Aortic smooth muscle cell (primary cell): ENCODE results near the gene DUOX1. TPM values are rescaled to one million over a fixed set of nuclear protein-coding genes. Genes with fewer than 3 reads are reported as not detected.

ENCODE experiments used
- total RNA-seq: library from RNA; depleted of rRNA; stranded (reverse); fragments of >200 nt; gene quantifications from 2 replicates; pipeline ENCODE4 v1.2.3, GENCODE V29; 2014

The DUOX1 gene
- total RNA-seq: not detected in 2 replicates

DNA sequence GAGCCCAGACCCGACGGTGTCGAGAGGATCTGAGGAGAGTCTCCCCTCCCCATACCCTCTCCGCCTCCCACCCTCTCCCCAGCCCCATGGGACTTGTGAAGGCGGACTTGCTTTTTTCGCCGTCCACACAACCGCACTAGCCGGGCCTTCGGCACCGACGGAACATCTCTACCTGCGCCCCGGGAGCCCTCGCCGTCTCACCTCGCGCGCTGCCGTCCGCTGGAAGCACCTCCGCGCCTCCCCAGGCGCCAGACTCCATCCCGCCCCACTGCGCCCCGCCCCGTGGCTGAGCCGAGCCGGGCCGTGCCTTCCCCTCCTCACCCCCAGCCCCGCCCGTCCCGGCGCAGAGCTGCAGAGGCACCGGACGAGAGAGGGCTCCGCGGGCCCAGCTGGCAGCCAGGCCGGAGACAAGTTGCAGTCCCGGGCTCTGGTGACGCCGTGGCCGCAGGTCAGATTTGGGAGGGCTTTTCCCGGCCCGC, at the start of gene DUOX1, which contains the start of gene DUOXA1:
Gene DUOX1 (plus strand): TSS at position 344 of the 479 bp plus-strand sequence. CDS start 1,973 bp downstream, outside the sequence.
Gene DUOXA1 (minus strand): TSS at position 229 of the 479 bp plus-strand sequence. CDS start 6,865 bp downstream, outside the sequence.

DNA sequence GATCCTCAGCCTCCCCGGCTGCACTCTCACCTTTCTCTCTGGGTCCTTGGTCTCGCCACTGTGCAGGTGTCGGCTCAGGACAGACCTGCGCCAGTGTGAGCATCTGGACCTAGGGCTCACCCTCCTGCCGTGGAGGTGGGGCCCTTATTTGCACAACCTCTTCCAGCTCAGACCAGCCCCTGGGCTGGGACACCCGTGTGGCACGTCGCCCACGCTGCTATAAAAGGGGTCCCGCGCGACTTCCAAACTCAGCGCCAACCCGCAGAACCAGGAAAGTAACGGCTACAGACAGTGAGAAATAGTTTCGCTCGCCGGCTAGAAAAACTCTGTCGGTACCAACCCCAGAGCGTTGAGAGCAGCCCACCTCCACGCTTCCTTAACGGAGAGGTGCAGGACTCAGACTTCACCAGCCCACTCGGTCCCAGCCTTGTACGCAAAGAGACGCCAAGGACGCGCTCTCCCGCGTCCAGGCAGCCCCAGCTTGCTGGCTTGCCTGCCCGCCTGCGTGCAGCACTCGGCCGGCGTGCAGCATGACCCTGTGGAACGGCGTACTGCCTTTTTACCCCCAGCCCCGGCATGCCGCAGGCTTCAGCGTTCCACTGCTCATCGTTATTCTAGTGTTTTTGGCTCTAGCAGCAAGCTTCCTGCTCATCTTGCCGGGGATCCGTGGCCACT, 15.6 kb upstream of the DUOX1 start, which contains the start of the genes DUOX2 and DUOXA2:
Gene DUOX2 (minus strand): TSS at position 97 of the 675 bp plus-strand sequence. CDS start 761 bp downstream, outside the sequence.
Gene DUOXA2 (plus strand): TSS at position 251 of the 675 bp plus-strand sequence. CDS start 280 bp downstream, at position 531.

DNA sequence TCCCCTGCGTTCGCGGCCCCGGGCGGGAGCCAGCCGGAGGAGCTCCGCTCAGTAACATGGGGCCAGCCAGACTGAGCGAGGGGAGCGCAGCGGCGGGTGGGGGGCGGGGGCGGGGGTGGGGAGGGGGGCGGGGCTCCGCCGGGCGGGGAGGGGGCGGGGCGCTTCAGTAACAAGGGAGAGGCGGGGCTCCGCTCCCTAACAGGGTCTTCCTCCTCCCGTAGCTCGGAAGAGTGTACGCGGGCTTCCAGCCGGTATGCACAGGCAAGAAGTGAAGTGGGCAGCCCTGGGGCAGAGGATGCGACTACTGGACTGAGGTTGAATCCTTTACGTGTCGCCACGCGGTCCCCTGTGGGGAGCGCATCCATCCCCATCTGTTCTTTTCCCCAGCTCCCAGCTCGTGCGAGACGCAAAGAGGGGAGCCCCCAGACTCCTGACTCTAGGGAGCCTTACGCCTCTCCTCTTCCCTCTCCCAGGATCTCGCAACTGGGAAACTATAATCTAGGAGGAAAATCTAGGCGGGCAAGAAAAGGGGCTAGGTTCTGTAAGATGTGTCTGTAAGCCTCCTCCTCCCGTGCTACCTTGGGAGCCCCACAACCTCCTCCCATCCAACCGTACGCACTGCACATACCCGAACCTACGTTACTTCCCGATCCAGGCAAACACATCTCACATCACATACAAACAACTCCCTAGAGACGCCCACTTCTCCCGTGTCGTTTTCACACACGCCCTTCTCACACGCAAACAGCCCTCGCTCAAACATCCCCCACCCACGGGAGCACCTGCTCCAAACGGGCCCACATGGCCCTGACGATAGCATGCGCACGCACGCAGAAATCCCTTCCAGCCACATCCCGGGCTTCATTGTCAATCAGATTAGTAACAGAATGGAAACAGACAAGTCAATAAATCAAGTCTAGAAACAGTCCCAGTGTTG, 58.4 kb downstream of the DUOX1 start, which contains the start of gene SHF:
Gene SHF (minus strand): TSS at position 73 of the 937 bp plus-strand sequence. CDS start 15 bp downstream, at position 58.

Other genes starting within 250 kb of the DUOX1 start
- not detected in 2 replicates for gene TERB2, start 173.3 kb upstream of the DUOX1 start, total RNA-seq
- gene SORD, start 106.8 kb upstream of the DUOX1 start, total RNA-seq: 7.4 and 8.8 TPM in 2 replicates
- gene DUOX2, start 15.8 kb upstream of the DUOX1 start, total RNA-seq: not detected in 2 replicates
- not detected in 2 replicates for gene DUOXA2, start 15.7 kb upstream of the DUOX1 start, total RNA-seq
- not detected in 2 replicates for gene DUOXA1, start 115 bp upstream of the DUOX1 start, total RNA-seq
- 1.2 and 1.4 TPM in 2 replicates for gene SHF, start 58.0 kb downstream of the DUOX1 start, total RNA-seq
- not detected in 2 replicates for gene SLC28A2, start 122.2 kb downstream of the DUOX1 start, total RNA-seq
- 0.37 and 0.40 TPM in 2 replicates for gene GATM, start 248.6 kb downstream of the DUOX1 start, total RNA-seq